Calu3 (cell line): Measurements from ENCODE around the gene PCDH9. TPM values are rescaled to one million over a fixed set of nuclear protein-coding genes. Genes with fewer than 3 reads are reported as not detected.

Experiments used
- BruUV-seq: library from RNA; stranded (reverse); fragments of 400-500 nt; replicated peaks from 2 replicates; lab custom pipeline; 2021; lab: Mats Ljungman, UMichigan
- CTCF ChIA-PET: fragments of 300-600 bp; sonication (Branson Sonifier 250); formaldehyde crosslinking; loops from one replicate; lab custom pipeline; 2022; ENCODE audit warnings: antibody characterized with exemption; lab: Charles Lee
- DNase-seq: peaks from one replicate; pipeline ENCODE4 v3.0.0; 2022
- H3K27ac Mint-ChIP-seq: one replicate; pipeline ENCODE4 v1.8.0; 2022; ENCODE audit warnings: mixed read lengths; ENCODE audit not compliant: unreplicated experiment
- H3K27me3 Mint-ChIP-seq: one replicate; pipeline ENCODE4 v1.8.0; 2022; ENCODE audit warnings: mixed read lengths; ENCODE audit not compliant: unreplicated experiment
- H3K36me3 Mint-ChIP-seq: one replicate; pipeline ENCODE4 v1.8.0; 2022; ENCODE audit warnings: mild to moderate bottlenecking, moderate library complexity, mixed read lengths; ENCODE audit not compliant: insufficient read depth, unreplicated experiment
- H3K4me1 Mint-ChIP-seq: one replicate; pipeline ENCODE4 v1.8.0; 2022; ENCODE audit warnings: mild to moderate bottlenecking, low read depth, mixed read lengths; ENCODE audit not compliant: unreplicated experiment
- H3K4me3 Mint-ChIP-seq: one replicate; pipeline ENCODE4 v1.8.0; 2022; ENCODE audit warnings: mild to moderate bottlenecking, low read depth, moderate library complexity, mixed read lengths; ENCODE audit not compliant: unreplicated experiment
- H3K9me3 Mint-ChIP-seq: one replicate; pipeline ENCODE4 v1.8.0; 2022; ENCODE audit warnings: low read depth, mixed read lengths; ENCODE audit not compliant: unreplicated experiment
- intact Hi-C: fragments of 100-400 bp; cut with micrococcal nuclease; formaldehyde crosslinking; loops from one replicate; pipeline ENCODE4 v1.10.0; 2022; ENCODE audit not compliant: unreplicated experiment
- total RNA-seq: library from RNA; stranded (reverse); gene quantifications from 2 replicates; pipeline ENCODE4 v1.2.3, GENCODE V29; 2022
- TF ChIP-seq, protein P1 (sequence below): fragments of 200-600 bp; IDR thresholded peaks from one replicate; pipeline ENCODE4 v1.8.0; 2022; ENCODE audit warnings: antibody characterized with exemption; ENCODE audit not compliant: unreplicated experiment

Gene PCDH9
- total RNA-seq, 1 experiment from 2014 or later: 1.3 TPM

DNA sequence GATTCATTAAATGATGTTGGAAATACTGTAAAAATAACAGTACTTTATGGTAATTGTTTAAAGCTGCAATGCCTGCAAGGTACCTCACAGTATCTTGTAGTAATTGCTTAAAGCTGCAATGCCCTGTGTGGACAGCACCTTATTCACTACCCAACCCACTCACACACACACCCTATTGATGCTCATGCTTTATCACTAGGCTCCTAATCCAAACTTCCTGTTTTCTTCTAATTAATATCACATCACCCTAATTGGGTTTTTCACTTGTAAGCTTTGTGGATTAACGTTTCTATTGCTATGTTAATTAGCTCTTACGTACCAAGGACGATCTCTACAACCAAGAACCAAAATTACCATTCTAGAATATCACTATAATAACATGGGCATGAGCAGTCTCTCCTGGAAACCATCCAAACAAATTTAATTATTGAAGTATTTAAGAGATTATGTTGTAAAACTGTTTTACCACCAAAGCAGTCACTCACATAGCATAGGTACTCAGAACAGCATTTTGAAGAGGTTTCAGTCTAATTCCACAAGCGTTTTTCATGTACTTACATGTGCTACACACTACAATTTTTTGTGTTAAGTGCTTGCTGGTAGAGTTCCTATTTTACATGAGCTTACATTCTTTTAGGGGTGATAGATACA is 303.8 kb downstream of the PCDH9 start:
- Mint-ChIP-seq H3K27ac (no peak overlapping the region), H3K36me3 (no peaks in the 10 kb centered on the region), H3K27me3 (no peaks in the 10 kb centered on the region), H3K4me1 (no peaks in the 10 kb centered on the region), H3K4me3 (no peak overlapping the region), H3K9me3 (no peaks in the 10 kb centered on the region)
- TF ChIP-seq, protein P1, sequence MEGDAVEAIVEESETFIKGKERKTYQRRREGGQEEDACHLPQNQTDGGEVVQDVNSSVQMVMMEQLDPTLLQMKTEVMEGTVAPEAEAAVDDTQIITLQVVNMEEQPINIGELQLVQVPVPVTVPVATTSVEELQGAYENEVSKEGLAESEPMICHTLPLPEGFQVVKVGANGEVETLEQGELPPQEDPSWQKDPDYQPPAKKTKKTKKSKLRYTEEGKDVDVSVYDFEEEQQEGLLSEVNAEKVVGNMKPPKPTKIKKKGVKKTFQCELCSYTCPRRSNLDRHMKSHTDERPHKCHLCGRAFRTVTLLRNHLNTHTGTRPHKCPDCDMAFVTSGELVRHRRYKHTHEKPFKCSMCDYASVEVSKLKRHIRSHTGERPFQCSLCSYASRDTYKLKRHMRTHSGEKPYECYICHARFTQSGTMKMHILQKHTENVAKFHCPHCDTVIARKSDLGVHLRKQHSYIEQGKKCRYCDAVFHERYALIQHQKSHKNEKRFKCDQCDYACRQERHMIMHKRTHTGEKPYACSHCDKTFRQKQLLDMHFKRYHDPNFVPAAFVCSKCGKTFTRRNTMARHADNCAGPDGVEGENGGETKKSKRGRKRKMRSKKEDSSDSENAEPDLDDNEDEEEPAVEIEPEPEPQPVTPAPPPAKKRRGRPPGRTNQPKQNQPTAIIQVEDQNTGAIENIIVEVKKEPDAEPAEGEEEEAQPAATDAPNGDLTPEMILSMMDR: no peak
- CTCF ChIA-PET: no interaction called here
- intact Hi-C loops: no loop called here
- BruUV-seq: no TSS peak
- no peak for DNase-seq

DNA sequence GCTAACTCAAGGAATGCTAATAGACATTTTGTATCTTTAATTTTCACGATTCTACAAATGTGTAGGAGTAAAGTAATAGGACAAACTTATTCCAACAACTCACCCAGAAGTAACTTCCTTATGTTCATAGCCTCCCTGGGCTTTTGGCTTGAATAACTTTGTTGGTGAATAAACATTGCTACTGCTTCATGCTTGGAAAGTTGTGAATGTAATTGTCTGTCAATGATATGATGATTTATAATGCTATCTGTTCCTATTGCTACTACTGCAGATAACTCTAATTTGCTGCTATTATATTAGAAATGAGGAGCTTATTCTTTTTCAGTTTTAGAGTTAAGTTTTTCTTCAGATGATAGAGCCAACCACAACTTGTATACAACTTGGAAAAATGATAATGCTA is 307.7 kb downstream of the PCDH9 start:
- CTCF ChIA-PET: no interaction called here
- DNase-seq: no peak
- Mint-ChIP-seq H3K36me3 (no peaks in the 10 kb centered on the region), H3K27ac (no peak overlapping the region), H3K4me3 (no peak overlapping the region), H3K9me3 (no peaks in the 10 kb centered on the region), H3K27me3 (no peaks in the 10 kb centered on the region), H3K4me1 (no peaks in the 10 kb centered on the region)
- intact Hi-C loops: no loop called here
- TF ChIP-seq, protein P1: no peak
- no TSS peak for BruUV-seq

DNA sequence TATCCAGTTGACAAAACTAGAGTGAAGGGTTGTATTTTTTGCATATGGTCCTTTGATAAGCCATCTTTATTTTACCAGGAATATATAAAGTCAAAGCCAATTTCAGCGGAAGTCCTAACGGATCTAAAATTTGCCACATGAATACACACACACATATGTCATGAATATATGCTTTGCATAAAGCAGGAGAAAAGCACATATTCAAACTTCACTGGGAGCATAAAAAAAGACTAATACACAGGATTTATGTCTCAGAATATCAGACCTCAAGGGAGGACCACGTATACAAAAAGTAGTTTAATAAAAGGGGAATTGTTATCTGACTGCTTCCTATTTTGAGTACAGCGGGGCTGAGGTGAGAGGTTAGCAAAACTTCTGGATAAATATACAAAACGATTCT is 308.7 kb downstream of the PCDH9 start:
- Mint-ChIP-seq H3K27me3 (no peaks in the 10 kb centered on the region), H3K9me3 (no peaks in the 10 kb centered on the region), H3K4me3 (no peak overlapping the region), H3K4me1 (no peaks in the 10 kb centered on the region), H3K27ac (no peak overlapping the region), H3K36me3 (no peaks in the 10 kb centered on the region)
- intact Hi-C loops: no loop called here
- TF ChIP-seq, protein P1: no peak
- no TSS peak for BruUV-seq
- CTCF ChIA-PET: no interaction called here
- DNase-seq: no peak

DNA sequence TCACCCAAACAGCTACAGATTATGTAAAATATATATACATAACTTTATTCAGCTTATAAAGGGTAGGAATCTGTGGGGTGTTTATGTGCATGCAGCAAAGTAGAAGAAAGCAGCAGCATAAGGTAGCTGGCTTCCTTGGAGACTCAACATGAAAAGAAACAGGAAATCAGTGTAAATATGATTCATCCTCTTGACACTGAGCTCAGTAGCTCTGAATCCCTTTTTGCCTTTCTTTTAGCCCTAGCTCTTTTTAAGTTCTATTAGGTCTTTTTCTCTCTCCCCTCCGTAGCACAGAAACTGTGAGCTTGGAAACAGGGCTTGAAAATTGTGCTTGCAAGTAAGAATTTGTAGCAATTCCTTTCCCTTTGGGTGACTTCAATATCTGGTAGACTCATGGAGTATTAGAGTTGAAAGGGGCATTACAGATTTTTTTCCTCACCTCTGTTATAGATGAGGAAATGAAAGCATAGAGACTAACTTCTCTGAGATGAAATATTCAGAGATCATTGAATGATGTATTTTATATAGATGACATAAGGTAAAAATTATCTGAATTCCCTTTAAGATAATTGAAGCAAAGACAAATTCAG is 314.4 kb downstream of the PCDH9 start:
- CTCF ChIA-PET: no interaction called here
- intact Hi-C loops: no loop called here
- Mint-ChIP-seq H3K27ac (no peak overlapping the region), H3K9me3 (no peaks in the 10 kb centered on the region), H3K27me3 (no peaks in the 10 kb centered on the region), H3K4me3 (no peak overlapping the region), H3K4me1 (no peaks in the 10 kb centered on the region), H3K36me3 (no peaks in the 10 kb centered on the region)
- BruUV-seq: no TSS peak
- TF ChIP-seq, protein P1: no peak
- DNase-seq: no peak
